ENCODE data around the gene MICU1.

Gene MICU1

GRCh38 chr10:72661431-72661830, 35.6 kb upstream of the MICU1 start:
- Mint-ChIP-seq H3K4me3 (no peak overlapping the region), H3K9me3 (no peaks in the 10 kb centered on the region), H3K4me1 (no peaks in the 10 kb centered on the region), H3K27ac (no peak overlapping the region), H3K27me3 (ENCODE audit: low read depth) (no peaks in the 10 kb centered on the region), H3K36me3 (ENCODE audit: low read depth) (no peaks in the 10 kb centered on the region)
- TF ChIP-seq CTCF (IDR thresholded peaks at IDR 0.05; ENCODE audit: unreplicated experiment in 3 of 3) = no peak

DNA sequence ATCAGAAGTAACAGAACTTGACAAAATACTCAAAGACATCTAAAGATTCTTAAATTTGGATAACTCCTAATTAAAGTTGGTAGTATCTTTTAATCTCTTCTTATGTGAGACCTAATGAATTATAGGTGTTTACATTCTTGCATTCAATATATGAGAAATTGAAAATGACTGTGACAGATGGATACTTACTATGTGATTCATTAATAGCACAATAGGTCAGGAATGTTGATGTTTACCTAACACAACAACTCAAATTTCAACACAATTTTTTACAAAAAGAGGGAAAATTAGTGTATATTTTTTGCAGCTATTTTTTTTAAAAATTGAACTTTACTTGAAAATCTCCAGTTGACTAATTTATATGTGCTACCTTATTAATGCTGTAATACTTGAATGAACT, 34.3 kb upstream of the MICU1 start:
- Mint-ChIP-seq H3K4me1 (no peaks in the 10 kb centered on the region), H3K36me3 (ENCODE audit: low read depth) (no peaks in the 10 kb centered on the region), H3K27ac (no peak overlapping the region), H3K27me3 (ENCODE audit: low read depth) (no peaks in the 10 kb centered on the region), H3K4me3 (no peak overlapping the region), H3K9me3 (no peaks in the 10 kb centered on the region)
- no peak for TF ChIP-seq CTCF (IDR thresholded peaks at IDR 0.05; ENCODE audit: unreplicated experiment in 3 of 3)

DNA sequence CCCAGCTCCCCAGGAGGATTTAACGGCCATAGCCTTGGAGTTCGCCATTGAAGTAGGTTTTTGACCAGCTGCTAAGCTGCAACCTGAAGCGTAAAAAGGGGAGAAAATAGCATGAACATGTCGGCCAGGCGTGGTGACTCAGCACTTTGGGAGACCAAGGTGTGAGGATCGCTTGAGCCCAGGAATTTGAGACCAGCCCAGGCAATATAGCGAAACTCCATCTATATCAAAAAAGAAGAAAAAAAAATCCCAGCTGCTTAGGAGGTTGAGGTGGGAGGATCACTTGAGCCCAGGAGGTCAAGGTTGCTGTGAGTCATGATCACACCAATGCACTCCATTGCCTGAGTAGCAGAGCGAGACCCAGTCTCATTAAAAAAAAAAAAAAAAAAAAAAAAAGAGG, 33.8 kb upstream of the MICU1 start:
- no peaks in the 10 kb centered on the region for H3K9me3 Mint-ChIP-seq
- H3K4me1 Mint-ChIP-seq = no peaks in the 10 kb centered on the region
- no peak overlapping the region for H3K27ac Mint-ChIP-seq
- H3K27me3 Mint-ChIP-seq (ENCODE audit: low read depth) = no peaks in the 10 kb centered on the region
- H3K36me3 Mint-ChIP-seq (ENCODE audit: low read depth) = no peaks in the 10 kb centered on the region
- H3K4me3 Mint-ChIP-seq = no peak overlapping the region
- TF ChIP-seq CTCF (IDR thresholded peaks at IDR 0.05; ENCODE audit: unreplicated experiment in 3 of 3) = no peak

DNA sequence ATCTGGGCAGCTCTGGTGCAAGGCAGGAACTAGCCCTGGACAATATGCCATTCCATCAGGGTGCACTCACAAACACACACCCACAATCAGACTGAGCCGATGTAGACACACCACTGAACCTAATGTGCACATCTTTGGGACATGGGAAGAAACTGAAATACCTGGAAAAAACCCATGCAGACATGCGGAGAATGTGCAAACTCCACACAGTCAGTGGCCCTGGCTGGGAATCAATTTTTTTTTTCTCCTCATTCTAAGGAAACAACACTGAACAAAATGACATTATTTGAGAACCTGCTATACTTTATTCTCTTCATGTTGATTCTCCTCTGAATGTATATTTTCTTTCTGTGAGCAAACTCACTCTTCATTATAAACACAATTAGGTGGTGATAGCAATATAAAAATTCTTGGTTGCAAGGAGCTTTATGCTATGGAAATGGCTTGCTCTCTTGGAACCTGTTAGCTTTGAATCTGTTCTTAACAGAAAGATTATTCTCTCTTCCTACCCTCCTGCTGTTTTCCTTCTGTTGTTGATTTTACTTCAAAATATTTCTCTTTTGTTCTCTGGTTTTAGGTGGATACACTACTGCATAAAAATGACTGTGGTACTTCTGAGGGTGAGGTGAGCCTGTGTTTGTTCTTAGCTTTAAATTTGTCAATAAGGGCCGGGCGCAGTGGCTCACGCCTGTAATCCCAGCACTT, 33.0 kb upstream of the MICU1 start:
- H3K4me1 Mint-ChIP-seq = no peaks in the 10 kb centered on the region
- H3K9me3 Mint-ChIP-seq = no peaks in the 10 kb centered on the region
- H3K36me3 Mint-ChIP-seq (ENCODE audit: low read depth) = no peaks in the 10 kb centered on the region
- no peak overlapping the region for H3K27ac Mint-ChIP-seq
- TF ChIP-seq CTCF (IDR thresholded peaks at IDR 0.05; ENCODE audit: unreplicated experiment in 3 of 3) = no peak
- no peaks in the 10 kb centered on the region for H3K27me3 Mint-ChIP-seq (ENCODE audit: low read depth)
- H3K4me3 Mint-ChIP-seq = no peak overlapping the region

- Mint-ChIP-seq H3K9me3 (no peaks in the 10 kb centered on the region), H3K27ac (no peak overlapping the region), H3K36me3 (ENCODE audit: low read depth) (no peaks in the 10 kb centered on the region), H3K27me3 (ENCODE audit: low read depth) (no peaks in the 10 kb centered on the region), H3K4me1 (no peaks in the 10 kb centered on the region), H3K4me3 (no peak overlapping the region)
- TF ChIP-seq CTCF (IDR thresholded peaks at IDR 0.05; ENCODE audit: unreplicated experiment in 3 of 3) = no peak
Measured at GRCh38 chr10:72654720-72655119, 28.8 kb upstream of the MICU1 start.

DNA sequence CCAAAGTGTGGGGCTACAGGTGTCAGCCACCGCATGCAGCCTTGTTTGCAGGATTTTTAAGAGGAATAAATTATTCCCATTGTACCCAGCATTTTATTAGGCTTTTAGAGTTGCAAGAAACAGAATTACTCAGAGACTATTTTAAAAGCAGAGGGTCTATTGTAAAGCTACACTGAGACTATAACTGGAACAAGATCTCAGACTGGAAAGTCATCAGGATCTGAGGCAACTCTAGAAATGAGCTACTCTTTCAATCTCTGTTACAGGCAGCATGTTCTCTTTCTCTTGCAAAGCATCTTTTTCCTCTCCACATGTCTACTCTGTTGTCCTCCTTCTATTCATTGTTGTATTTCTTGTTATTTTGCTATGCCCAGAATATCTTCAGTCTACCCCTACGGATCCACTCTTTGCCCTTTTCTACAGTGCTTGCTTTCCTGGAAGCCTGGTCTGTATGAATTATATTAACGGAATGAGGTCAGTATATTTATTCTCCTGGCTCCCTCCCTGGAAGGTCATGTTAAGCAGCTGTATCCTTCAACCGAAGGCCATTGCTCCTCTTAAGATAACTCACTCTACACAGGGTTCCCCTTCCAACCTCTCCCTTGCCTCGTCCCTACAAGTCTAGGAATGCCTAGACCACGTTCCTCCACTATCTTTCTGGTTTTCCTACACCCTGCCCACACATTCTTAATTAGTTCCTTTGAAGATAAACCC, 27.7 kb upstream of the MICU1 start:
- H3K4me3 Mint-ChIP-seq = no peak overlapping the region
- H3K27me3 Mint-ChIP-seq (ENCODE audit: low read depth) = no peaks in the 10 kb centered on the region
- no peak overlapping the region for H3K27ac Mint-ChIP-seq
- no peaks in the 10 kb centered on the region for H3K36me3 Mint-ChIP-seq (ENCODE audit: low read depth)
- H3K9me3 Mint-ChIP-seq = no peaks in the 10 kb centered on the region
- H3K4me1 Mint-ChIP-seq = no peaks in the 10 kb centered on the region
- TF ChIP-seq CTCF (IDR thresholded peaks at IDR 0.05; ENCODE audit: unreplicated experiment in 3 of 3) = no peak

Data from nephron (organoid).